Omental fat pad (tissue), 4 donors: ENCODE data around the gene DGKE. TPM values are rescaled to one million over a fixed set of nuclear protein-coding genes. Genes with fewer than 3 reads are reported as not detected.

Experiments used
- ATAC-seq: fragments of 150-250 bp; one replicate; pipeline ENCODE4 v1.9.1; 2016; ENCODE audit warnings: mild to moderate bottlenecking, moderate library complexity; ENCODE audit not compliant: low FRiP score
- DNase-seq: peaks from one replicate; pipeline ENCODE4 v3.0.0-alpha.2; 2019; ENCODE audit warnings: low spot score
- CTCF ChIP-seq, 3 donors: fragments of 450-650 bp; IDR thresholded peaks; one replicate each; pipeline ENCODE4 v1.5.1; 2016 to 2017; ENCODE audit warnings: antibody characterized with exemption in 3 of 3, mild to moderate bottlenecking in 3 of 3, moderate library complexity in 2 of 3
- total RNA-seq, 4 donors: library from RNA; depleted of rRNA; stranded (reverse); fragments of >200 nt; gene quantifications; one replicate each; pipeline ENCODE4 v1.1.0, GENCODE V29; 2016

DGKE gene
- total RNA-seq, 4 donors from 2014 or later, result 5.9 to 19.4 (median 6.8) TPM

- TF ChIP-seq CTCF (IDR thresholded peaks at IDR 0.05), result no peak
- no peak for DNase-seq
- no peak for ATAC-seq
These were observed 2.4 kb upstream of the DGKE start for GRCh38 chr17:56831369-56832095.

GRCh38 chr17:56832446-56832845 is 1.5 kb upstream of the DGKE start:
- no peak for DNase-seq
- no peak for ATAC-seq
- TF ChIP-seq CTCF (IDR thresholded peaks at IDR 0.05), result no peak

- peak; percentile 84 for ATAC-seq
- peak; percentile 39 for DNase-seq
- TF ChIP-seq CTCF (IDR thresholded peaks at IDR 0.05), result no peak
These were observed 718 bp upstream of the DGKE start for GRCh38 chr17:56833057-56833808.

DNA sequence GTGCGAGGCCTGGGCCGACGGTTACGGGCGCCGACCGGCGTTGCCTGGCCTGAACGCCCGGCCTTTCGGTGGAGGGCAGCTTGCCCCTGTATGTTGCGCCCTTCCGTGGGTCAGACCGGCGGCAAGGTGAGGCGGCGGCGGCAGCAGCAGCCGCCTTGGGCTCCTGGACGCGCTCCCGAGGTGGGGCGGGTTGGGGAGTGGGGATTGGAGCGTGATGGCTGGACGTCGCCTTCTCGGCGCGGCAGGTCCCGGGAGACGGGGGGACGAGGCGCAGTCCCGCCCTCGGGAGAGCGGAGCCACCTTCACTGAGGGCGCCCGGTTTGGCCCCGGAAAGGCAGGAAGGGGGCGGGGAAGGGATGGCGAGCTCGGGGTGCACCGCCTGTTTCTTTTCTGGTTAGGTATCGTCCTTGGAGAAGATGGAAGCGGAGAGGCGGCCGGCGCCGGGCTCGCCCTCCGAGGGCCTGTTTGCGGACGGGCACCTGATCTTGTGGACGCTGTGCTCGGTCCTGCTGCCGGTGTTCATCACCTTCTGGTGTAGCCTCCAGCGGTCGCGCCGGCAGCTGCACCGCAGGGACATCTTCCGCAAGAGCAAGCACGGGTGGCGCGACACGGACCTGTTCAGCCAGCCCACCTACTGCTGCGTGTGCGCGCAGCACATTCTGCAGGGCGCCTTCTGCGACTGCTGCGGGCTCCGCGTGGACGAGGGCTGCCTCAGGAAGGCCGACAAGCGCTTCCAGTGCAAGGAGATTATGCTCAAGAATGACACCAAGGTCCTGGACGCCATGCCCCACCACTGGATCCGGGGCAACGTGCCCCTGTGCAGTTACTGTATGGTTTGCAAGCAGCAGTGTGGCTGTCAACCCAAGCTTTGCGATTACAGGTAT is 671 bp downstream of the DGKE start:
- TF ChIP-seq CTCF (IDR thresholded peaks at IDR 0.05), result no peak
- ATAC-seq, result peak; percentile 20
- DNase-seq, result no peak

GRCh38 chr17:56835264-56835585 is 1.3 kb downstream of the DGKE start:
- no peak for DNase-seq
- TF ChIP-seq CTCF (IDR thresholded peaks at IDR 0.05), result no peak
- no peak for ATAC-seq

GRCh38 chr17:56838687-56839086 is 4.7 kb downstream of the DGKE start:
- no peak for TF ChIP-seq CTCF (IDR thresholded peaks at IDR 0.05)
- ATAC-seq (no peak), DNase-seq (no peak)
